ENCODE results near the gene SCAP.
"Not testable (repeated sequence)": the region's sequence is repeated elsewhere in the genome, so short reads cannot be mapped to it uniquely, and the experiment has no call there.

SCAP gene

DNA sequence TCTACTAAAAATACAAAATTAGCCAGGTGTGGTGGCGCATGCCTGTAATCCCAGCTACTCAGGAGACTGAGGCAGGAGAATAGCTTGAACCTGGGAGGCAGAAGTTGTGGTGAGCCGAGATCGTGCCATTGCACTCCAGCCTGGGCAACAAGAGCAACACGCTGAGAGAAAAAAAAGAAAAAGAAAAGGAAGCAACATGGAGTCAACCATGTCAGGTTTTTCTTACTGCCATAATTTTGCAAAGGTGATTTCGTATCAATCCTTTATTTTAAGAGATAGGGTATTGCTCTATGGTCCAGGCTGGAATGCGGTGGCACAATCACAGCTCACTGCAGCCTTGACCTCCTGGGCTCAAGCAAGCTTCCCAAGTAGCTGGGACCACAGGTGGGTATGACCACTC is 4.5 kb upstream of the SCAP start:
- not testable (repeated sequence) for DNase-seq

- no peak for DNase-seq
These were observed 4.1 kb upstream of the SCAP start for GRCh38 chr3:47479826-47480160.

DNA sequence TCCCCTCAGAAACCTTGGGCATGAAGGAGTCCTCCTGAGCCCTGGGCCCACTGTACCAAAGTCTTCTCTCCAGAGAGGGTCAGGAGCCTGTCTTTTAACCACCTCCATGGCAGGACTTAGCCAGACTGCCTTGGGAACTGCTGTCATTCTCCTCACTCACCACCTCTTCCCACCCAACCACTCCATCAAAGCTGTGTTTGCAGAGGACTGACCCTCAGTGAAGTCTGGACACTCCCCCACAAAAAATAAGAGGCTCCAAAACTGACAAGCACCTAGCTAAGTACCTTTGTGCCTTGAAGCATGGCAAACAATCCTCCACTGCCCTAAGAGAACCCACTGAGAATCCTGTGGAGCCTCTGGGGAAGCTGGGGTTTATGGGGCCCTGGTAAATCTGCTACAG is 2.3 kb upstream of the SCAP start:
- no peak for DNase-seq

- DNase-seq, result no peak
These were observed 981 bp upstream of the SCAP start for GRCh38 chr3:47476644-47477199.

GRCh38 chr3:47476330-47476626 is 537 bp upstream of the SCAP start:
- DNase-seq, result no peak

GRCh38 chr3:47475029-47475569 is 642 bp downstream of the SCAP start:
- no peak for DNase-seq

DNA sequence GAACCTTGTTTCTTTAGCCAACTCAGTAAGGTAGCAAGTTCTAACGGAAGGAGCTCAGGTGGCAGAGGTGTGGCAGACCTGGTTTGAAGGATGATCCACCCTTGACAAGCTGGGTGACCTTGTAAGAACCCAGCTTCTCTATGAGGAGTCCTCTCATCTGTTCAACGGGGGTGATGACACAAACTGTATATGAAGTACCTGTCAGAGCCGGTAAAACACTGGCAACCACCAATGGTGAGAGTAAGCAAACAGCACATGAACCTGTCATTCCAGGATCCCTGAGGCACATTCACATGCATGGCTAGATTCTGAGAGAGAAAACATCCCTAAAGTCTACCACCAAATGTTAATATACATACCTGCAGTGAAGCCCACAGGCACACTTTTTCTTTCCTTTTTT is 2.4 kb downstream of the SCAP start:
- no peak for DNase-seq

- DNase-seq, result no peak
These were observed 6.1 kb downstream of the SCAP start for GRCh38 chr3:47469616-47470015.

GRCh38 chr3:47468315-47468714 is 7.4 kb downstream of the SCAP start:
- DNase-seq, result not testable (repeated sequence)

- no peak for DNase-seq
These were observed 11.2 kb downstream of the SCAP start for GRCh38 chr3:47464588-47464987.

DNA sequence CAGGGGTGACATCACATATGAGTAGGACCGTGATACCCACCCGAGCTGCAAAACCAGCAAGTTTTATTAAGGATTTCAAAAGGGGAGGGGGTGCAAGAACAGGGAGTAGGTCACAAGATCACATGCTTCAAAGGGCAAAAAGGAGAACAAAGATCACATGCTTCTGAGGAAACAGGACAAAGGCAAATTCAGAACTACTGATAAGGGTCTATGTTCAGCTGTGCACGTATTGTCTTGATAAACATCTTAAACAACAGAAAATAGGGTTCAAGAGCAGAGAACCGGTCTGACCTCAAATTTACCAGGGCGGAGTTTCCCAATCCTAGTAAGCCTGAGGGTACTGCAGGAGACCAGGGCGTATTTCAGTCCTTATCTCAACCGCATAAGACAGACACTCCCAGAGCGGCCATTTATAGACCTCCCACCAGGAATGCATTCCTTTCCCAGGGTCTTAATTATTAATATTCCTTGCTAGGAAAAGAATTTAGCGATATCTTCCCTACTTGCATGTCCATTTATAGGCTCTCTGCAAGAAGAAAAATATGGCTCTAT is 16.1 kb downstream of the SCAP start:
- DNase-seq, result not testable (repeated sequence)

GRCh38 chr3:47456984-47457383 is 18.8 kb downstream of the SCAP start:
- no peak for DNase-seq

DNA sequence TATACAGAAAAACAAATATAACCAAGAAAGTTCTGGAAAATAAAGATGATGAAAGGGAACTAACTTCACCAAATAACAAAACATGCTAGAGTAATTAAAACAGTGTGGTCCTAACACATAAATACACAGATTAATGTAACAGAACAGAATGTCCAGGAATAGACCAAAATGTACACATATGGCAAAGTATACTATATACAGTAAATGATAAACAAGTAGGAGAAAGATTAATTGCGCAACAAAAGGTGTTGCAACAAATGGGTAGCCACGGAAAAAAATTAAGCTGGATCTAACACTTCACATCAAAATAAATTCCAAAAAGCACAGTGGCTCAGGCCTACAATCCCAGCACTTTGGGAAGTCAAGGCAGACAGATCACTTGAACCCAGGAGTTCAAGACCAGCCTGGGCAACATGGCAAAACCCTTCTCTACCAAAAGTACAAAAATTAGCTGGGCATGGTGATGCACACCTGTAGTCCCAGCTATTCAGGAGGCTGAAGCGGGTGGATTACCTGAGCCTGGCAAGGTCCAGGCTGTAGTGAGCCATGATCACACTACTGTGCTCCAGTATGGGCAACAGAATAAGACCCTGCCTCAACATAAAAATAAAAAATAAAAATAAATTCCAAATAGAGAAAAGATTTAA is 19.8 kb downstream of the SCAP start:
- DNase-seq, result no peak

- DNase-seq, result no peak
These were observed 23.1 kb downstream of the SCAP start for GRCh38 chr3:47452453-47453215.

- no peak for DNase-seq
These were observed 31.6 kb downstream of the SCAP start for GRCh38 chr3:47444103-47444502.

GRCh38 chr3:47443611-47443995 is 32.1 kb downstream of the SCAP start:
- DNase-seq, result no peak

GRCh38 chr3:47441796-47442551 is 33.8 kb downstream of the SCAP start:
- no peak for DNase-seq

- no peak for DNase-seq
These were observed 35.6 kb downstream of the SCAP start for GRCh38 chr3:47440131-47440530.

DNA sequence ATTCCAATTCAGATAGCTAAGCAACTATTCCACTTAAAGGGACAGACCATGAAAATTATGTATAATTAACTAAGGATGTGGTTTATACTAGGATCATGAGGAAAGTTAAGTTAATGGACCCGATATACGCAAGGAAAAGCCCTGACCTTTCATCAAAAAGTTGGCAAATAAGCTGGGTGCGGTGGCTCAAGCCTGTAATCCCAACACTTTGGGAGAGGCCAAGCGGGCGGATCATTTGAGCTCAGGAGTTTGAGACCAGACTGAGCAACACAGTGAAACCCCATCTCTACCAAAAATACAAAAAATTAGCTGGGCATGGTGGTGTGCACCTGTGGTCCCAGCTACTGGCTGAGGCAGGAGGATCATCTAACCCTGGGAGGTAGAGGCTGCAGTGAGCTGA is 39.6 kb downstream of the SCAP start:
- DNase-seq, result no peak

- DNase-seq, result no peak
These were observed 40.9 kb downstream of the SCAP start for GRCh38 chr3:47434849-47435248.

DNA sequence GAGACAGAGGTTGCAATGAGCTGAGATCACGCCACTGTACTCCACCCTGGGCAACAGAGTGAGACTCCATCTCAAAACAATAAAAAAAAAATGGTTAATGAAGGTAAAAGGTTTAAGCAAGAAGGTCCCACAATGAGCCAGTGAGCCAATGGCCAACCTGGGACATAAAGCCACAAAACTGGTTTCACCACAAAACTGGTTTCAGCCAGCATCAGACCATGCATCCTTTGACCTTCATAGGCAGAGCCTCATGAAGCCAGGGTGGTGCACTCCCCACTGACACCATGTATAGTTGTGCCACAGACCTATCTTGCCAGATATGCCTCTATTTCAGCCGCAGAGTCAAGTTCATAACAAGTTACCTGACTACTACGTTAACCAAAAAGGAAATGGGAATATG is 41.9 kb downstream of the SCAP start:
- no peak for DNase-seq

DNA sequence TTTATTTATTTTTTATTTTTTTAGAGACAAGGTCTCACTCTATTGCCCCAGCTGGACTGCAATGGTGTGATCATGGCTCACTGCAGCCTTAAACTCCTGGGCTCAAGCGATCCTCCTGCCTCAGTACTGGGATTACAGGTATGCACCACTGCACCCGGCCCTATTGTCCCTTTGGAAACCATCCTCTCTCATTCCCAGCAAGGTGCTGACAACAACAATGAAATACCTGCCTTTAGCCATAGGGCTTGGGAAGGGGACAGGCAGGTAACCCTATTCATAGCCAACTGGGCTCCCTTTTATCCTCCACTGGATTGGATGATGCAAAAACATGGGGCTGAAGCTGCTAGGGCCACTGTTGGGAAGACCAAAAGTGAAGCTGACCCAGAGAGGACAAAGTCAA is 43.1 kb downstream of the SCAP start:
- no peak for DNase-seq

DNA sequence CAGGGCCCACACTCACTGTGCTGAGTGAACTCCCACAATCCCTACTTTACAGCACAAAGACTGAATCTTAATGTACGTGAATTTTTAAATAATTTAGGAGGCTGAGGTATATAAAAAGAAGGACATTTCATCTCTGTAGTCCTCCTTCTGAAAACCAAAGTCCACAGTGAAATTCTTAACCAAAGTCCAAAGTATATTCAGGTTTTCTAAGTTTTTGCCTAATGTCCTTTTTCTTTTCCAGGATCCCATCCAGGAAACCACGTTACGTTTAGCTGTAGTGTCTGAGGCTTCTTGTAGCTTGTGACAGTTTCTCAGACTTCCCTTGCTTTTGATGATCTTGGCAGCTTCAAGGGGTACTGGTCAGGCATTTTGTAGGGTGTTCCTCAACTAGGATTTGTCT is 44.5 kb downstream of the SCAP start:
- DNase-seq, result no peak

- no peak for DNase-seq
These were observed 45.1 kb downstream of the SCAP start for GRCh38 chr3:47430606-47431005.

Data from activated CD4-positive, alpha-beta T cell treated with anti-CD3 and anti-CD28 coated beads for 1 hour (primary cell).